ENCODE measurements around the gene ZCCHC17.

DNA sequence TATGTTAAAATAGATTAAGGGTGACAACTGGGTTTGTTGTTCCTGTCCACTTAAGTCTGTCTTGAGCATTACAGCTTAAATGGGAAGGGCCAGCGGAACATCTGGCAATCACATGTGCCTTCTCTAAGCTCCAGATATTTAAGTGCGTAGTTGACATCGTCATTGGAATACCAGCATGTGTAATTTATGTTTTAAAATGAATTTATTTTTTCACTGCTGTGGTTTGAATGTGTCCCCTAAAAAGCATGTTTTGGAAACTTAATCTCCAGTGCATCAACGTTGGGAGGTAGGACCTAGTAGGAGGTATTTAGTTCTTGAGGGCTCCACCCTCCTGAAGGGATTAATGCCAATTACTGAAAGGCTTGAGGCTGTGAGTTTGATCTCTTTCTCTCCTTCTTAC, 13.4 kb downstream of the ZCCHC17 start:
- TF ChIP-seq POLR2A (IDR thresholded peaks at IDR 0.05) (no peak), CTCF (IDR thresholded peaks at IDR 0.05) (no peak)
